Neutrophil (primary cell): ENCODE data around the gene TMED8.
A peak's percentile ranks its signal among the peaks of the same experiment; 100 is the strongest.

ENCODE experiments used
- H3K27ac ChIP-seq: fragments of 200-600 bp; sonication (generic); 2 replicates; pipeline ENCODE4 v1.5.1; 2016; ENCODE audit warnings: mild to moderate bottlenecking, moderate library complexity
- H3K27me3 ChIP-seq: fragments of 200-600 bp; sonication (generic); 2 replicates; pipeline ENCODE4 v1.6.0; 2016; ENCODE audit warnings: mild to moderate bottlenecking
- H3K36me3 ChIP-seq: fragments of 200-600 bp; sonication (generic); 2 replicates; pipeline ENCODE4 v1.5.1; 2017
- H3K4me1 ChIP-seq, 2 experiments: fragments of 200-600 bp in 1 of 2; sonication (generic) in 1 of 2; 1 replicate in 1 of 2; 2 replicates in 1 of 2; pipeline versions ENCODE4 v1.5.1 to v1.6.1; 2013 to 2016; ENCODE audit warnings: low read depth in 1 of 2, low read length in 1 of 2, mild to moderate bottlenecking in 1 of 2, moderate library complexity in 1 of 2; ENCODE audit not compliant: control insufficient read depth in 1 of 2, insufficient read depth in 1 of 2
- H3K4me3 ChIP-seq, 2 experiments: fragments of 200-600 bp in 1 of 2; sonication (generic) in 1 of 2; 1 replicate in 1 of 2; 2 replicates in 1 of 2; pipeline ENCODE4 v1.5.1; 2013 to 2016; ENCODE audit warnings: low read depth in 1 of 2, low read length in 1 of 2, mild to moderate bottlenecking in 1 of 2, moderate library complexity in 1 of 2
- H3K9me3 ChIP-seq: fragments of 200-600 bp; sonication (generic); 2 replicates; pipeline ENCODE4 v1.5.1; 2016
- CTCF ChIP-seq: fragments of 200-600 bp; sonication (generic); IDR thresholded peaks from 2 replicates; pipeline ENCODE4 v1.5.1; 2016; ENCODE audit warnings: antibody characterized with exemption

The TMED8 gene

GRCh38 chr14:77376771-77377501 lies at the start of gene TMED8, which contains the start of gene SAMD15:
TMED8 (minus strand) TSS chr14:77377094; CDS start chr14:77377053, 41 bp downstream.
SAMD15 (plus strand) TSS chr14:77377379; CDS start chr14:77377419, 40 bp downstream.
- Histone ChIP-seq H3K27me3 (no peaks in the 10 kb centered on the region), H3K9me3 (no peaks in the 10 kb centered on the region), H3K36me3 (no peaks in the 10 kb centered on the region), H3K4me3 (peak within 1 kb of the TSS; percentile 89 to 95), H3K27ac (peak within 1 kb of the TSS; percentile 89), H3K4me1 (peaks cover 36 to 38% of the 10 kb centered on the region in 2 experiments)
- TF ChIP-seq CTCF, result peak; percentile 58

- Histone ChIP-seq H3K27ac (no peak overlapping the region), H3K36me3 (peaks cover 89% of the 10 kb centered on the region), H3K27me3 (no peaks in the 10 kb centered on the region), H3K4me3 (no peak overlapping the region), H3K4me1 (no peaks in the 10 kb centered on the region), H3K9me3 (no peaks in the 10 kb centered on the region)
- no peak for TF ChIP-seq CTCF
Observed at GRCh38 chr14:77426396-77426795, 49.5 kb upstream of the TMED8 start.

GRCh38 chr14:77424862-77425261 lies 48.0 kb upstream of the TMED8 start:
- peaks cover 85% of the 10 kb centered on the region for H3K36me3 ChIP-seq
- H3K9me3 ChIP-seq, result no peaks in the 10 kb centered on the region
- H3K4me1 ChIP-seq, result no peaks in the 10 kb centered on the region
- H3K27me3 ChIP-seq, result no peaks in the 10 kb centered on the region
- no peak for TF ChIP-seq CTCF
- H3K27ac ChIP-seq, result no peak overlapping the region
- H3K4me3 ChIP-seq, result no peak overlapping the region

GRCh38 chr14:77423423-77423822 lies 46.5 kb upstream of the TMED8 start, which contains the start of gene NOXRED1:
NOXRED1 (minus strand) TSS chr14:77423523; CDS start chr14:77422889, 634 bp downstream.
- H3K4me3 ChIP-seq, result no peak within 1 kb of the TSS
- H3K27ac ChIP-seq, result no peak within 1 kb of the TSS
- H3K27me3 ChIP-seq, result no peaks in the 10 kb centered on the region
- H3K9me3 ChIP-seq, result no peaks in the 10 kb centered on the region
- no peak for TF ChIP-seq CTCF
- H3K36me3 ChIP-seq, result peaks cover 71% of the 10 kb centered on the region
- no peaks in the 10 kb centered on the region for H3K4me1 ChIP-seq

- no peaks in the 10 kb centered on the region for H3K4me1 ChIP-seq
- H3K4me3 ChIP-seq, result no peak overlapping the region
- H3K27me3 ChIP-seq, result no peaks in the 10 kb centered on the region
- H3K36me3 ChIP-seq, result peaks cover 49% of the 10 kb centered on the region
- no peaks in the 10 kb centered on the region for H3K9me3 ChIP-seq
- no peak overlapping the region for H3K27ac ChIP-seq
- no peak for TF ChIP-seq CTCF
Observed at GRCh38 chr14:77421201-77421600, 44.3 kb upstream of the TMED8 start.
